C4-2B (cell line): ENCODE data around the gene ZFR2.

Experiments used
- ZFX ChIP-seq: fragments of 450-650 bp; IDR thresholded peaks from 2 replicates; pipeline ENCODE4 v1.6.1; 2017
- TF ChIP-seq, protein P1 (sequence below): fragments of 450-650 bp; conservative IDR thresholded peaks from 2 replicates; pipeline ENCODE4 v1.5.1; 2017; ENCODE audit warnings: mild to moderate bottlenecking

DNA sequence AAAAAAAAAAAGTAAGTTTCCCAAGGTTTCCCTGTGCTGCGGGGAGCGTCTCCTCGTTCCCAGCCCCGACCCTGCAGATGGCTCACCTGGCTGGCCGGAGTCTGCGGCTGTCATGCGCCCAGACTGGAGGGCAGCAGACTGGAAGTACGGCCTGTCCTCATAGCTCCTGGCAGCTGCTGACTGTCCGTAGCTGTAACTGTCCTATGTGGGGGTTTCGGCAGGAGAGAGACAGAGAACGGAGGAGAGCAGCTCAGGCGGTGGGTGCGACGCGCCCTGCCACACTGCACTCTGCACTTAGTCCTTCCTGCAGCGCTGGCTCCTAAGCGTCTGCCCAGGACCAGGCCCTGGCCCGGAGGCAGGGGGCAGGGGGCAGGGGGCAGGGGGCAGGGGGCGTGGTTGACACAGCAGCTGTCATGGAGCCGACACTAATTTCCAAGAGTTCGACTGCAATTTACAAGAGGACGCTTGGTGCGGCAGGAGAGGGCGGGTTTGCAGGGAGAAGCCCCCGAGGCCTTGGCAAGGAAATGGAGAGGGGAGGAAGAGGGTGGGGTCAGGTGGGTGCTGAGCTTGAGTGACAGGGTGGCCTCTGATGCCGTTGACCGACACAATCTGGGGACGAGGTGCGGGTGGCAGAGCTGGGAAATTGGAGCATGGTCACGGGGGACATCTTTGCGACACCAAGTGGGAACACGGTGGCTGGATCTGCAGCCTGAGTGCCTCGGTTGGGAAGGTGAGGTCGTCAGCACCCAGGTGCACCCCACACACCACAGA is 35.1 kb downstream of the ZFR2 start:
- TF ChIP-seq, protein P1, sequence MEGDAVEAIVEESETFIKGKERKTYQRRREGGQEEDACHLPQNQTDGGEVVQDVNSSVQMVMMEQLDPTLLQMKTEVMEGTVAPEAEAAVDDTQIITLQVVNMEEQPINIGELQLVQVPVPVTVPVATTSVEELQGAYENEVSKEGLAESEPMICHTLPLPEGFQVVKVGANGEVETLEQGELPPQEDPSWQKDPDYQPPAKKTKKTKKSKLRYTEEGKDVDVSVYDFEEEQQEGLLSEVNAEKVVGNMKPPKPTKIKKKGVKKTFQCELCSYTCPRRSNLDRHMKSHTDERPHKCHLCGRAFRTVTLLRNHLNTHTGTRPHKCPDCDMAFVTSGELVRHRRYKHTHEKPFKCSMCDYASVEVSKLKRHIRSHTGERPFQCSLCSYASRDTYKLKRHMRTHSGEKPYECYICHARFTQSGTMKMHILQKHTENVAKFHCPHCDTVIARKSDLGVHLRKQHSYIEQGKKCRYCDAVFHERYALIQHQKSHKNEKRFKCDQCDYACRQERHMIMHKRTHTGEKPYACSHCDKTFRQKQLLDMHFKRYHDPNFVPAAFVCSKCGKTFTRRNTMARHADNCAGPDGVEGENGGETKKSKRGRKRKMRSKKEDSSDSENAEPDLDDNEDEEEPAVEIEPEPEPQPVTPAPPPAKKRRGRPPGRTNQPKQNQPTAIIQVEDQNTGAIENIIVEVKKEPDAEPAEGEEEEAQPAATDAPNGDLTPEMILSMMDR = no peak
- no peak for TF ChIP-seq ZFX
